Prostate gland (tissue), 2 donors: ENCODE results near the gene HSPB6.

ENCODE experiments used
- CTCF ChIP-seq, 4 experiments: fragments of 200-600 bp in 2 of 4; fragments of 450-650 bp in 2 of 4; sonication (generic) in 2 of 4; IDR thresholded peaks; 1 replicate in 3 of 4; 2 replicates in 1 of 4; pipeline ENCODE4 v1.5.1; 2016 to 2019; ENCODE audit warnings: antibody characterized with exemption in 4 of 4, mild to moderate bottlenecking in 2 of 4, moderate library complexity in 2 of 4
- POLR2A ChIP-seq: fragments of 450-650 bp; IDR thresholded peaks from one replicate; pipeline ENCODE4 v1.6.1; 2016; ENCODE audit warnings: antibody characterized with exemption, mild to moderate bottlenecking

DNA sequence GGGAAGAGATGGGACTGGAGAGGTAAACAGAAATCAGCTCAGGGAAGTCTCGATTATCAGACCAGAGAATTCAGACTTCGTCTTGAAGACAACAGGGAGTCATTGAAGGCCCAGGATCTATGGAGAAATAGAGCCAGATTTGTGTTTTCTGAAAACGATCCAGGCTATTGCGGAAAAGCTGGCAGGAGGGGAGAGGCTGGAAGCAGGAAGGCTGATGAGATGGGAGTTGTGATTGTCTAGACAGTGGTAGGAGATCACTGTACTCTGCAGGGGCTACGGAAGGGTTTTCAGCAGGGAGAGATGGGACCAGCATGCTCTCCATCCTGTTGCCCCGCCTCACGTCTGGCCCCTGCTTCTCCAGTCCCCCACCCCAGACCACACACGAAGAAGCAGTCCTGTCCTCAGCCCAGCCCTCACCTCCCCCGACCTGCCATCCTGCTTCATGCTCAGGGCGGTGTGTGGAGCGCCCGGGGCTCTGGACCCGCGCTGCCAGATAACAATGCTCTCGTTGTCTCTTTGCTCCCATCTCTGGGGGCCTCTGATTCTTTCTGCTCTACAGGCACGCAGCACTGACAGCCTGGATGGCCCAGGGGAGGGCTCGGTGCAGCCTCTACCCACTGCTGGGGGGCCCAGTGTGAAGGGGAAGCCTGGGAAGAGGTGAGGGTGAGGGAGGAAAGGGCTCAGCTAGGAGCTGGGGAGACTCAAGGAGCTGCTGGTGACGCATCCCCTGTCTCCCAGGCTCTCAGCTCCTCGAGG, 20.4 kb upstream of the HSPB6 start:
- TF ChIP-seq CTCF (IDR thresholded peaks at IDR 0.05) = no peak
- no peak for TF ChIP-seq POLR2A
